SK-N-SH treated with all-trans-retinoic acid at 6 μM for 48 hours (cell line): Measurements from ENCODE around the gene ASTN2.

Experiments used
- BACH2 ChIP-seq: fragments of 250-450 bp; sonication (Bioruptor Pico); IDR thresholded peaks from 2 replicates; pipeline ENCODE4 v1.9.0; 2021; ENCODE audit warnings: mild to moderate bottlenecking, borderline replicate concordance
- ZNF565 ChIP-seq: fragments of 450-650 bp; formaldehyde crosslinking; conservative IDR thresholded peaks from 2 replicates; pipeline ENCODE4 v1.5.0; 2020; ENCODE audit warnings: low read depth, mild to moderate bottlenecking, moderate library complexity

DNA sequence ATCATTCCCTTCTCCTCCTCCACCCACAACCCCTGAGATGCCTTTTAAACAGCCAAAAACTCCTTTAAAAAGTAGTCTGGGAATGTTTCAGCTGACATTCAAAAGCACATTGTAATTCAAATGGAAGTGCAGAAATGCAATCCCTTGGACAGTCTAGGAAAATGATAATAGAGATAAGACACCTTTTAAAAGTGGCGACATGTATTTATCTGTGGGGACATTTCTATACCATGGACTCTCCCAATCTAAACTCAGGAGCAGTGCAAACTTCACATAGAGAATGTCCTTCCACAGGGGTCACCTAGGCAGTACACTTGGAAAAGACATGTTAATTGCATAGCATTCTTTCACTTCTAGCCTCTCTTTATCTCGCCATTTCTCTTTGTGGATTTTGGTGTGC lies 694.7 kb downstream of the ASTN2 start:
- TF ChIP-seq ZNF565 (no peak), BACH2 (CRISPR knock-in tag) (no peak)
